ENCODE data around the gene TSNAXIP1. TPM values are rescaled to one million over a fixed set of nuclear protein-coding genes. Genes with fewer than 3 reads are reported as not detected.

Gene TSNAXIP1
- total and polyA plus RNA-seq, 10 of the 15 experiments (the other 5 are each of a cell fraction or from before 2014, with no cell fraction given), result 0.09 to 0.63 (median 0.37) TPM; not detected in 1

- Histone ChIP-seq H3K36me3 (ENCODE audit: control insufficient read depth in 2 of 2, insufficient read depth in 2 of 2, low read length in 1 of 2) (peaks cover 1 to 2% of the 10 kb centered on the region in 2 experiments; a peak in 3 of 4 replicates), H3K79me2 (ENCODE audit: control insufficient read depth, insufficient read depth, low read length) (peaks cover 59% of the 10 kb centered on the region), H3K9ac (ENCODE audit: control insufficient read depth, insufficient read depth, low read length) (no peak overlapping the region), H3K9me3 (replicated peaks; ENCODE audit: control insufficient read depth, insufficient read depth, low read length) (no peaks in the 10 kb centered on the region), H3K27me3 (replicated peaks in 1 of 2; ENCODE audit: control insufficient read depth in 2 of 2, insufficient read depth in 2 of 2, low read length in 1 of 2) (no peaks in the 10 kb centered on the region), H3K27ac (ENCODE audit: control insufficient read depth, insufficient read depth) (no peak overlapping the region), H3K4me3 (peak overlapping the region; percentile 94; the same call in 1 of the 2 replicates), H4K20me1 (ENCODE audit: control insufficient read depth, insufficient read depth) (no peaks in the 10 kb centered on the region; the same call in 1 of the 2 replicates), H3K4me1 (ENCODE audit: control insufficient read depth, insufficient read depth, low read length) (peaks cover 29% of the 10 kb centered on the region), H2AFZ (ENCODE audit: control insufficient read depth, low read depth, low read length) (no peak overlapping the region), H3K4me2 (ENCODE audit: control insufficient read depth, insufficient read depth) (peak overlapping the region; percentile 28)
- CTCF ChIA-PET, result interaction anchor here (0.6 to 3.8 kb wide), 8 partner anchors 12 to 283 kb away, joined by 3 to 44 read pairs (median 4); no protein-coding TSS in a partner anchor
- POLR2A ChIA-PET, result interaction anchor here (0.6 to 0.9 kb wide), 8 partner anchors 9 to 291 kb away, joined by 3 to 7 read pairs (median 4); no protein-coding TSS in a partner anchor
- DNase-seq (ENCODE audit: low read depth, low spot score), result no peak
- ATAC-seq, result peak; percentile 14
- intact Hi-C loops (cut with micrococcal nuclease; ENCODE audit: unreplicated experiment), result no loop called here
- in situ Hi-C loops (cut with MboI), result no loop called here
- 28% methylated on average over 3 of the region's 3 CpGs for WGBS (ENCODE audit: insufficient coverage, insufficient replicate concordance, low lambda C conversion rate, missing lambda C conversion rate)
- no TSS peak for BruUV-seq (replicated peaks)
- SMC1A ChIA-PET (ENCODE audit: uncharacterized antibody, unreplicated experiment), result interaction anchor here (0.7 to 1.7 kb wide), 6 partner anchors 11 to 328 kb away, joined by 3 to 4 read pairs (median 3); no protein-coding TSS in a partner anchor
- RAD21 ChIA-PET (ENCODE audit: unreplicated experiment), result interaction anchor here (3.2 kb wide), 1 partner anchor 85 kb away, joined by 12 read pairs; the partner anchor contains the start of gene GFOD2
- no peak for FAIRE-seq
- no peak for TF ChIP-seq EED (IDR thresholded peaks at IDR 0.05; ENCODE audit: low read depth)
- no peak for TF ChIP-seq BHLHE40 (IDR thresholded peaks at IDR 0.05; ENCODE audit: borderline replicate concordance in 1 of 2, low read depth in 2 of 2, low read length in 1 of 2)
- TF ChIP-seq RAD21 (IDR thresholded peaks at IDR 0.05; ENCODE audit: insufficient read depth, low read depth, low read length), result no peak
- TF ChIP-seq MYB (IDR thresholded peaks at IDR 0.05; ENCODE audit: borderline replicate concordance, low read depth, low read length), result no peak
- no peak for TF ChIP-seq EGR1 (IDR thresholded peaks at IDR 0.05; ENCODE audit: borderline replicate concordance in 1 of 2, low read depth in 2 of 2, low read length in 2 of 2)
- TF ChIP-seq SUZ12 (IDR thresholded peaks at IDR 0.05; ENCODE audit: unreplicated experiment), result no peak
- peak; percentile 51; the same call in 1 of the 3 replicates for TF ChIP-seq POU2F2 (IDR thresholded peaks at IDR 0.05; ENCODE audit: borderline replicate concordance, low read depth, low read length)
- TF ChIP-seq HSF1 (IDR thresholded peaks at IDR 0.05; ENCODE audit: low read depth, low read length), result peak; percentile 82; the same call in 1 of the 2 replicates
- TF ChIP-seq NR2C1 (IDR thresholded peaks at IDR 0.05), result no peak
- no peak for TF ChIP-seq ZNF207 (IDR thresholded peaks at IDR 0.05; ENCODE audit: borderline replicate concordance)
- TF ChIP-seq IRF4 (IDR thresholded peaks at IDR 0.05; ENCODE audit: low read depth, low read length), result no peak
- no peak for TF ChIP-seq SIX5 (IDR thresholded peaks at IDR 0.05; ENCODE audit: low read depth, low read length, severe bottlenecking)
- TF ChIP-seq ZSCAN29 (IDR thresholded peaks at IDR 0.05), result no peak
- TF ChIP-seq MLLT1 (IDR thresholded peaks at IDR 0.05), result no peak
- no peak for TF ChIP-seq ZNF622 (IDR thresholded peaks at IDR 0.05)
- TF ChIP-seq RUNX3 (IDR thresholded peaks at IDR 0.05; ENCODE audit: low read length), result 0 out of 2 replicates have a peak, but pooled peaks have one; percentile 8
- 0 out of 2 replicates have a peak, but pooled peaks have one; percentile 10 for TF ChIP-seq SPI1 (IDR thresholded peaks at IDR 0.05; ENCODE audit: borderline replicate concordance, insufficient read depth, low read depth, low read length)
- no peak for TF ChIP-seq MXI1 (IDR thresholded peaks at IDR 0.05; ENCODE audit: low read depth, low read length)
- TF ChIP-seq STAT3 (IDR thresholded peaks at IDR 0.05; ENCODE audit: low read depth, low read length), result no peak
Measured at GRCh38 chr16:67803894-67804293, 2.8 kb upstream of the TSNAXIP1 start.
